IPS-NIHi7 (cell line): ENCODE results near the gene TBC1D24.
A peak's percentile ranks its signal among the peaks of the same experiment; 100 is the strongest.

Experiments
- DNase-seq: peaks from one replicate; pipeline ENCODE4 v3.0.0; 2012; ENCODE audit warnings: mixed read lengths; ENCODE audit errors: extremely low spot score

Gene TBC1D24

DNA sequence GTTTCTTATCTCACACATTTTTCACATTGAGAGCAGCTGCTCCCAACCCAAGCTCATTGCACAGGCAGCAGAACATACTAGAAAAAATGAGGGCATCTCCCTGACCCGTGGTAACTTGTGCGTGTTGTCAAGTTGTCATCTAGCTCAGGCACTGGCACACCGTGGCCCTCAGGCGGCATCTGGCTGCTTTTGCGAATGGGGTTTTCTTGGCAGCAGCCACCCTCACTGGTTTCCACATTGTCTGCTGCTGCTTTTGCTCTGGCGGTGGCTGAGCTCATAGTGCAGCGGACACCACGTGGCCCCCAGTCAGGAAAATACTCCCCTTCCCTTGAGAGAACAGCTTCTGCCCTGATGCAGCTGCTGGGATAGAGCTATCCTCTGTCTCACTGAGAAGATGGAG lies 24.4 kb upstream of the TBC1D24 start:
- DNase-seq: no peak

DNA sequence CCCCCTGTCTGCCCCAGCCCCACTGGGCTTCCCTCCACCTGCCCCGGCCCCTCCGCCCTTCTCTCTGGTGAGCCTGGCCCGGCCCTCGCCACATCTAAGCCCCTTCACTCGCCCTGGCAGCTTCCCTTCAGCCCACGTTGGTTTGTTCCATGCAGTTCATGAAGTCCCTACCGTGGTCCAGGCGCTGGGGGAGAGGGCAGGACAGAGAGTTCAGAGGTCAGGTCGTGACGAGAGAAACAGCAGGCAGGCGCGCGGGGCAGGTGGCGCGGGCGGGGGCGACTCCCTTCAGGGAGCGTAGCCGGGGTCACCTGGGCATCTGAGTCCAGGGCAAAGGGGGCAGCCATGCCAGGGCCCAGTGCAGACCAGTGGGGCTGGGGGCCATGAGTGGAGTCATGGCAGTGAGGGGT lies 23.9 kb upstream of the TBC1D24 start:
- DNase-seq: no peak

DNA sequence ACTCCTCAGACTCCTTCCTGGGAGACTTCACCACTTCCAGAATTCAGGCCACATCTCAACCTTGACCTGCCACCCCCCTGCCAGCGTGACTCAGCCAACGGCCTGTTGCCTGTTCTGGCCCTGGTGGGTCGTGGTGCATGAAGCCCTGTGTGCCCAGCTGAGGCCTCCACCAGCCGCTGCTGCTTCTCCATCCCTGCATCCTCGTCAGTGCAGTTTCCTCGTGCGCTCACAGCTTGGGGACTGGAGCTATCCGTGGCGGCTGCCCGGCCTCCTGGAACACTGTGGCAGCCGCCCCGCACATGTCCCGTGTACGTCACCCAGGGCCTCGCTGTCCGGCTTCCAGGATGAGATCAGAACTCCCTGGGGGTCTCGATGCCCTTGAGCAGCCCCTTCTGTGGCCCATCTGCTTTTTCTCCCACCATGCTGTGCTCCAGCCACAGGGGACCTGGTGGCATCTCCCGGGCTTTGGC lies 23.0 kb upstream of the TBC1D24 start:
- DNase-seq: no peak

DNA sequence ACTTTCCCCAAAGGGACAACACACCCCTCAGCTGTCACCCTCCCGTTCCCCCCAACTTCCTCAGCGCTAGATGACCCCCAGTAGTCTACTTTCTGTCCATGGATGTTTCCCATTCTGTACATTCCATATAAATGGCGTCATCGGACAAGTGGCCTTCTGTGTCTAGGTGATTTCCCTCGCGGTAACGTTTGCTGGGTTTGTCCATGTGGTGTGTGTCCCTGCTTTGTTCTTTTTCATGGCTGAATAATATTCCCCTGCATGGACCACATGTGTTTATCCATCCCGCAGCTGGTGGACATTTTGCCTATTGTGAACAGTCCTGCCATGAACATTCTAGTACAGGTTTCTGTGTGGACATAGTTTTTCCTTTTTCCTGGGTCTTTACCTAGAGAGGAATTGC lies 22.3 kb upstream of the TBC1D24 start:
- no peak for DNase-seq

DNA sequence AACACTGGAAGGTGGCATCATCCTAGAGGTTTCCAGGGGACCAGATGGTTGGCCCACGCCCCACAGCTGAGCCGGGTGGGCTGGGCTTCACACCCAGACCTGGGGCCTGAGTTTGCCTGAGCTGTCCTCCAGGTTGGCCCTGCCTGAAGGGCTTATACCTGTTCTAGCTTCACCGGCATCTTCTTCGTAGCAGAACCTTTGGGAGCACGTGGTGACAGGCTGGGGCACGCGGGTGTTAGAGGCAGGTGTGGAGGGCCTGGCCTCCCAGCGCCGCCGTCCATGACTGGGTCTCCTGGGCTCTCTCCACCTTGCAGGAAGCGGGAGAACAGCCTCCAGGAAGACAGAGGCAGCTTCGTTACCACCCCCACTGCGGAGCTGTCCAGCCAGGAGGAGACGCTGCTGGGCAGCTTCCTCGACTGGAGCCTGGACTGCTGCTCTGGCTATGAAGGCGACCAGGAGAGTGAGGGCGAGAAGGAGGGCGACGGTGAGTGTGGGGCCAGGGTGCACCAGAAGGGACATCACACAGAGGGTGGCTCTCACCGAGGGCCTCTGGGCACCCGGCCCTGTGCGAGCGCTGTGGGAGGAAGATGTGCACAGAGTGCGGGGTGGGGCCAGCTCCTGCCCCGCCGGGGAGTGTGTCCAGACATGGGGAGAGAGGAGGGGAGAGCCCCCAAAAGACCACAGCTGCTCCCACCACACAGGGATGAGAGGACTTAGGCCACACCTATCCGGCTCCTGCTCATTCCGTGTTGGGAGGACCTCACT lies 19.7 kb upstream of the TBC1D24 start:
- DNase-seq: no peak

DNA sequence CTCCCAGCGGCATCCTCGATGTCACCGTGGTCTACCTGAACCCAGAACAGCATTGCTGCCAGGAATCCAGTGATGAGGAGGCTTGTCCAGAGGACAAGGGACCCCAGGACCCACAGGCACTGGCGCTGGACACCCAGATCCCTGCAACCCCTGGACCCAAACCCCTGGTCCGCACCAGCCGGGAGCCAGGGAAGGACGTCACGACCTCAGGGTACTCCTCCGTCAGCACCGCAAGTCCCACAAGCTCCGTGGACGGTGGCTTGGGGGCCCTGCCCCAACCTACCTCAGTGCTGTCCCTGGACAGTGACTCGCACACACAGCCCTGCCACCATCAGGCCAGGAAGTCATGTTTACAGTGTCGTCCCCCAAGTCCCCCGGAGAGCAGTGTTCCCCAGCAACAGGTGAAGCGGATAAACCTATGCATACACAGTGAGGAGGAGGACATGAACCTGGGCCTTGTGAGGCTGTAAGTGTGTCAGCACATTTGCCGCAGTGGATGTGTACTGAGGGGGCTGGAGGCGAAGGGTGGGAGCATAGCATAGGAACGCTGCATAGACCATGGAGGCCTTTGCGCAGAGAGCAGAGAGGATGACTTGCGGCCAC lies 18.3 kb upstream of the TBC1D24 start:
- DNase-seq: no peak

DNA sequence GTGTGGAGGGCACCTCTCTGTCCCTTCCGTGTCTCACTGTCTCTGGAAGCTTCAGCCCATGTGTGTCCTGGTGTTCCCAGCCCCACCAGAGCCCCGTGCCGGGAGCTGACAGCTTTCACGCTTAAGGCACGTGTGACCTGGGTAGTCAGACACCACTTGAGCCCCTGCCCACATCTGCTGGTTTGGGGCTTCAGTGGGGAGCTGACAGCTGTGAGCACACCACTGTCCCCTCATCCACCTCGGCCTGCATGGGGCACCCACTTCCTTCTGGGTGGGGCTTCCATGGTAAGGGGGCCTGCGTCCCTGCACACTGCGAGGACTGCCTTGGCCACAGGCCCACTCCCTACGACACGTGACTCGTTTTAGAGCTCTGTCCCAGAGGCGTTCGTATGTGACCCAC lies 17.7 kb upstream of the TBC1D24 start:
- no peak for DNase-seq

DNA sequence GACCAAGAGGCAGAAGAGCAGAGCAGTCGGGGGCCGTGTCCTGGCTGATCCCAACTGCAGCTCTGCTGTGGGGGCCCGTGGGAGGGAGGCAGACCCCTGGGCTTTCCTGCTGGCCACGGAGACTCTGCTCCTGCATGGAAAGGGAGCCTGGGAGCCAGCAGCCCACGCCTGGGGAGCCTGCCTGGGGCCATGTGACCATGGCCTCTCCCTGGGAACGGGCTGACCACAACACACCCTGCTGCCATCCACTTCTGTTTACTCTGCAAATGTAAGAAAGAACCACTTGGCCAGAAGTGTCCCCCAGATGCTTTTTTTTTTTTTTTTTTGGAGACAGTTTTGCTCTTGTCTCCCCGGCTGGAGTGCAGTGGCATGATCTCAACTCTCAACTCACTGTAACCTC lies 17.0 kb upstream of the TBC1D24 start:
- no peak for DNase-seq

DNA sequence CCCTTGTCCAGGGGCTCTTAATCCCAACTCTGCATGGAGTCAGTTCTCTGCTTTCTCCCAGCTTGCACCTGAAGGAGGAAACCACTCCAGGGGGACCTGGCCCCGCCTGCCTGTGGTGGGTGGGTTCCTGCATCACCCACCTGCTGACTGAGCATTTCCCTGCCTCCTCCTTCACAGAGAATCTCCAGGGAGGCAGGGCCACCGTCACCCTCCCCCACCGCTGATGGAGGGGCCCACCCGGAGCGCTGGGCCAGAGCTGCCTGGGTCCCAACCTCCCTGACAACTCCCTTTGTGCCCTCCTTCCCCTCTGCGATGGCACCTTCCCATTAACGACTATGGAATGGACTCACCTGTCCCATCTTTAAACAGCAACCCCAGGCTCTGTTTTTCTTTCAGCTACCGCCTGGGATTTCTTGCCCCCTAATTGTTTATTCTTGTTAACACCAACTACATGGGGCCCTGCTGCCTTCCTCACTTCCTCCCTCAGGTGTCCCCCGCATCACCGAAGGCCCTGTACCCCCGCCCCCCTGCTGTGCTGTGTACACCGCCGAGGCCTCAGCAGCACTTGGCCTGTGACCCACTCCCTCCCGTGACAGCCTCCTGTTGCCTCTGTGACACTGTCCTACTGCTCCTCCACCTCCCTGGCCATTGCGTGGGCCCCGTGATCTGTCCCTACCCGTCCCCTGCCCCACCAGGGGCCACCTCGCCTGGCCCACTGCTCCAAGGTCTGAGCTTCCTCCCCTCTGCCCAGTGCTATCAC lies 15.9 kb upstream of the TBC1D24 start:
- peak; percentile 31 for DNase-seq

DNA sequence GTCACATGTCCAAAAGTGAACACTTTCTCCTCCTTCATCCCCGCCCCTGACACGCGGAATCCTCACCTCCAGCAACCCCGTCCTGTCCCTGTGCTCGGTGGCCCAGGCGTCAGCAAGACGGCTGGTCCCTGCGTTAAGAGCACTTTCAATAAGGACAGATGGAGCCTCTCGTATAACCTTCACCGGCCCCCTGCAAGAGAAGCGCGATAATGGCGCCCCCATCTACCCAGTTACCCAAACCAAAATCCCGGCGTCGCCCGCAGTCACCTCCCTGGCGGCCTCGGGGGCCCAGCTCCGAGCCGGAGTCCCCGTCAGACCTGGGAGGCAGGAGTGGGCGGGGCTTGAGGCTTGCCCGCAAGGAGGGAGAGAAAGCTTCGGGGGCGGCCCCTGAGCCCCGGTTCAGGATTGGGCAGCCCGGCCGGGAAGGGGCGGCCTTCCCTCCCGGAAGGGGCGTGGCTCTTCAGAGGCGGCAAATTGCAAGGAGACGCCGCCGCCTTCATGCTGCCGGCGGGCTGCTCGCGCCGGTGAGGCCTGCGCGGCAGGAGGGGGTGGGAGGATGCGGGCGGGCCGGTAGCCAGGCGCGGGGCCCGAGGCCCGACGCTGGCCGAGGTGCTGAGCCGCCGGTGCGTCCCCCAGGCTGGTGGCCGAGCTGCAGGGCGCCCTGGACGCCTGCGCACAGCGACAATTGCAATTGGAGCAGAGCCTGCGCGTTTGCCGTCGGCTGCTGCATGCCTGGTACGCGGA lies 15.1 kb upstream of the TBC1D24 start, which contains the start of gene TEDC2:
Gene TEDC2, plus strand, starts transcription at position 463 of the 744 bp plus-strand sequence. Its CDS starts 36 bp downstream, at position 499.
- DNase-seq: peak; percentile 100

DNA sequence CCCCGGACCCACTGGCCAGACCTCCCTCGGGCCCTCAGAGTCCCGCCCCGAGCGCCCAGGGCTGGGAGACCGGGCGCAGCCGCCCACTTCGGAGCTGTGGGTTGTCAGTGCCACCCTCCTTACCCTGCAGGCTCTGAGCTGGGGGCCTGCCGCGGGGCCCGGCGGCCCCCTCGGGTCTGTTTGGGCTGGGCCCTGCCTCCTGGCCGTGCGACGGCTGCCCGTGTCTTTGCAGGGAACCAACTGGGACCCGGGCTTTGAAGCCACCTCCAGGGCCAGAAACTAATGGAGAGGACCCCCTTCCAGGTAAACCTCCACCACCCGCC lies 14.6 kb upstream of the TBC1D24 start:
- DNase-seq: no peak

DNA sequence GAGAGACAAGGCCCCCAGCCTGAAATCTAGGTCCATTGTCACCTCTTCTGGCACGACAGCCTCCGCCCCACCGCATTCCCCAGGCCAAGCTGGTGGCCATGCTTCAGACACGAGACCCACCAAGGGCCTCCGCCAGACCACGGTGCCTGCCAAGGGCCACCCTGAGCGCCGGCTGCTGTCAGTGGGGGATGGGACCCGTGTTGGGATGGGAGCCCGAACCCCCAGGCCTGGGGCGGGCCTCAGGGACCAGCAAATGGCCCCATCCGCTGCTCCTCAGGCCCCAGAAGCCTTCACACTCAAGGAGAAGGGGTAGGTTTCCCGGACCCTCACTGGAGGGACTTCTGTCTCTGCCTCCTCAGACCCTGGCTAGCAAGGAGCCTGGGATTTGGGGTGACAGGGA lies 14.0 kb upstream of the TBC1D24 start:
- no peak for DNase-seq

DNA sequence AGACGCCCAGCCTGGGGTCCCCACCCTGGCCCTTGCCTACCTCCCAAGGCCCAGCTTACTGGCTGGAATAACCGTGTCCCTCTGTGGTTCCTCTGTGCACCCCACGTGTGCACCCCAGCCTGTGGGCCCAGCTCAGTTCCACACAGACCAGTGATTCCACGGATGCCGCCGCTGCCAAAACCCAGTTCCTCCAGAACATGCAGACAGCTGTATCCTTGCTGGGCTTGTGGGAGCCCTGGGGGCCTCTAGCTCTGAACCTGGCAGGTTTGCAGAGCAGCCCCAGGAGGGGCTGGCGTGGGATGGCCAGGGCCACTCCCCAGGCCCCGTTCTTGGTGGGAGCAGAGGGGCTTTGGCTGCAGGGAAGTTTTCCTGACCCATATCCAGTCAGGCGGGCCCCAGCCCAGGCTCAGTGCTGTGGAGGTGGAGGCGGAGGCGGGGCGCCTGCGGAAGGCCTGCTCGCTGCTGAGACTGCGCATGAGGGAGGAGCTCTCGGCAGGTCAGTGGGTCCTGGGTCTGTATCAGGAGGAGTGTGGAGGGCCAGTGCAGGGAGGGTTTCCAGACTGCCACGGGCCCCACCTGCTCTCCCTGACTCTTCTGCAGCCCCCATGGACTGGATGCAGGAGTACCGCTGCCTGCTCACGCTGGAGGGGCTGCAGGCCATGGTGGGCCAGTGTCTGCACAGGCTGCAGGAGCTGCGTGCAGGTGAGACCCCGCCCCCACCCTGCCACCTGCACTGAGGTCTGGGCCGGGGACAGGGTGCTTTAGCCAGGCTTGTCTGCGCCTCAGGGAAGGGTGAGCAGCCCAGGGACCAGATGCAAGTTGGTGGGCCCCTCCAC lies 12.7 kb upstream of the TBC1D24 start:
- DNase-seq: no peak

DNA sequence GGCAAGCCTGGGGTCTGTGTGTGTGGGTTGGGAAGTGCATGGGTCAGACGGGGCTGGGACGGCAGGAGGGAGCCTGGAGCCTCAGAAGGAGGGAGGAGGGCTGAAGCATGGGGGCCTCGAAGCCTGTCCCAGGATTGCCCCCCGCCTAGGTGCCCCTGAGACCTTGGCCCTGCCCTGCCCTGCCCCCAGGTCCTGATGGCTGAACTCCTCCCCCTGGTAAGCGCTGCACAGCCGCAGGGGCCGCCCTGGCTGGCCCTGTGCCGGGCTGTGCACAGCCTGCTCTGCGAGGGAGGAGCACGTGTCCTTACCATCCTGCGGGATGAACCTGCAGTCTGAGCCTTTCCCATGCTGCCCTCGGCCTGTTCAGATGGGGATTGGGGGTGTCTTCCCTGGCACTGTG lies 10.6 kb upstream of the TBC1D24 start:
- DNase-seq: no peak

DNA sequence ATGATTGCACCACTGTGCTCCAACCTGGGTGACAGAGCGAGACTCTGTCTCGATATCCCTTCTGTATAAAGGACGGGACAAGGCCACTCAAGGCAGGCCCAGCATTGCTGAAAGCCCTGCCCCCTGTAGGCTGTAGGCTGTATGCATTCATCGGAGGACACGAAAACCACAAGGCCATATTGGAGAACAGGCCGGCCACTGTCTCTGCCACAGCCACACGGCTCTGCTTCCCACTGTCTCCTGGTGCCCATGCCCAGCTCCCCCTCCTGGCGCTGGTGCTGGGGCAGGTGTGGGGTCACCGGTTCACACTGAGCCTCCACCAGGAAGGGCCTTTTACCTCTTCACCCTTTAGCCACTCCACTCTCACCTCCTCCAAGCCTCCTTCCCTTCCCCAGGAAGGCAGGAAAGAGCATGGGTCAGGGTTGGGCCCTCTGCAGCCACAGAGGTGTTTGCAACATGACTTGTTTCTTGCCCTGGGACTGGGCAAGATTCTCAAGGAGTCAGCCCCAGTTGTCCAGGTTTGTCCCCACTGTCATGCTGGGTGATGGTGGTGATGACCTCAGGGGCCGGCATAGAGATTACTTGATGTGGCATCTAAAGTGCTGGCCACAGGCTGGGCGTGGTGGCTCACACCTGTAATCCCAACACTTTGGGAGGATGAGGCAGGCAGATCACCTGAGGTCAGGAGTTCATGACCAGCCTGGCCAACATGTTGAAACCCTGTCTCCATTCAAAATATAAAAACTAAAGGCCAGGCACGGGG lies 9.1 kb upstream of the TBC1D24 start:
- DNase-seq: no peak

DNA sequence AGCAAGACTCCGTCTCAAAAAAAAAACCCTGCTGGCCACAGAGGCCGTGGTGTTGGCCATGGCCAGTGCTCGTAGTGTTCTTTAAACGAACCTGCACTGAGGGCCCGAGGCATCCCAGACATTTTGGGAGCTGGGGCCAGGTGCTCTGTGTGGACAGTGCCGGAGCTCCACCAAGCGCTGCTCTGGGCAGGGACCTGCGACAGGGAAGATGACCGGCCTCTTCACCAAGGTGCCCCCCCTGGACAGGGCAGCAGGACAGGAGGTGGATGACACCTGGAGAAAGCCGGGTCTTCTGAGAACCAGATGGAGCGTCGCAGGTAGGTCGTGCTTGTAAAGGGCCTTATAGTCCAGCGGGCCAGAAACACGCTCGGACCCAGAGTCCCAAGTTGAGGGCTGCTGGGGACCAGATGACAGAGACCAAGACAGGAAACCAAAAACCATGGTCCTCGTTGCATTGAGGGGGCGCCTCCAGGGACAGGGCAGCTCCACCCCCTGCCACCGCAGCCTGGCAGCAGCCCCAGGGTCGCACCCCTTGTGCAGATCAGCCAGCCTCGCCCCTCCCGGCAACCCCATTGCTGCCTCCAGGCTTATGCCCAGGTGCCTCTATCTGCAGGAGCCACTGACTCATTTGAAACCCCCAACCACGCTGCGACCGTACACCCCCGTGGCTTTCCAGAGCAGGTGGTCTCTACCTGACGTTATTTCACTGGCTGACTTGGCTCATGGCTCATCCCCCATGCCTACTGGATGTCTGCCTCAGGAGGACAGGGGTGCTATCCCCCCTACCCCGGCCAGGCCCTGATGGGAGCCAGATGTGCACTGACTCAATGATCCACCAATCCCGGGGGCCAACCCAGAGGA lies 8.0 kb upstream of the TBC1D24 start:
- no peak for DNase-seq

DNA sequence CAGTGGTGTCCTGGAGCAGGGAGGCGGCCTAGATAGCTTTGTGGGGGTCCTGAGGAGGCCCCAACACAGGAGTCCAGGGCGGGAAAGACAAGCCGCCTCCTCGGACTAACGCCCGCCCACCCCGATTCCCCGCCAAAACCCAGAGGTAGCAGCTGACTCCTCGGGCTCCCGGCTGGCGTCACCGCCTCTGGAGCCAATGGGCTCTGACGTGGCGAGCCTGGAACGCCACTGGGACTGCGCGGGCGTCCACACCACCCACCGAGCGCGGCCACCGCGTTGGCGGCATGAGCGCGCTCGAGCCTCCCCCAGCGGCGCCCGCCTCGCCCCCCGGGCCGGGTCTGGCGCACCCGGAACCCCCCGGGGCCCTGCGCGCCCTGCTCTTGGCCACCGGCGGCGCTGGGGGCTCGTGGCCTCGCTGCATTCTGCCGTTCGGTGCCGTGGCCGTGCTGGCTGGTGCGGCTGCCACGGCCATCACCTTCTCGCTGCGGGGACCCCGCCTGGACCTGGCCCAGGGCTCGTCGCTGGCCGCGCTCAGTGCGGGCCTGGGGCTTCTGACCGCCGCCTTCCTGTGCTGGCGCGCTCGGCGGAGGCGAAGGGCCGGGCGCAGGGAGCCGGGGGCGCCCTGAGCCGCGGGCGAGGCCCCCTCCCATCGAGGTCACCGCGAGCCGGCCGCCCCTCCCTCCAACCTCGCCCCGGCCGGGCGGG lies 7.2 kb upstream of the TBC1D24 start:
- peak; percentile 83 for DNase-seq

DNA sequence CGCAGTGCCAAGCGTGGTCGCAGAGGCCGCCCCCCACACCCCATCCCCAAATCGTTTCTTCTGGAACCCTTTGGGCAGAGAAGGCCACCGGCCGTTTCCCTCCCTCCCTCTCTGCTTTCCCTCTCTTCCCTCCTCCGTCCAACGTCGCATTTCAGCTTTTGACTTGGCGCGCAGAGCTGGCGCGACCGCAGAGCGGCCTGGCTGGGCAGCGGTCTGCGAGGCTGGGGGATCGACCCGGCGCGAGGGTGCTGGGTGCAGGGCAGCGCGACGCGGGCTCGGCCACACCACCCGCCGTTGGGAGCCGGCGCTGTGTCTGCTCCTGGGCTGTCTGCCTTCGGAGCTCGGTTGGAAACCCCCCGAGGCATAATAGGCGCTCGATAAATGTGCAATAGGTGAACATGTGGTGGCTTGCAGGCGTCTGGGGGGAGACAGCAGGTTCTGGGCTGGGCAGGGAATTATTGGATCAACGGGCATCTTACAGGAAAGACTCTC lies 6.6 kb upstream of the TBC1D24 start:
- no peak for DNase-seq
